GM12892 (cell line): ENCODE results near the gene IL26.

Source experiments
- POLR2A ChIP-seq: IDR thresholded peaks from 2 replicates; pipeline ENCODE4 v1.6.1; 2011; ENCODE audit warnings: low read depth, low read length, control low read depth
- POLR2AphosphoS5 ChIP-seq: IDR thresholded peaks from 2 replicates; pipeline ENCODE4 v1.6.1; 2011; ENCODE audit warnings: low read depth, low read length, control low read depth
- TAF1 ChIP-seq: IDR thresholded peaks from 2 replicates; pipeline ENCODE4 v1.6.1; 2011; ENCODE audit warnings: low read depth, mild to moderate bottlenecking, control low read depth, low read length, borderline replicate concordance

DNA sequence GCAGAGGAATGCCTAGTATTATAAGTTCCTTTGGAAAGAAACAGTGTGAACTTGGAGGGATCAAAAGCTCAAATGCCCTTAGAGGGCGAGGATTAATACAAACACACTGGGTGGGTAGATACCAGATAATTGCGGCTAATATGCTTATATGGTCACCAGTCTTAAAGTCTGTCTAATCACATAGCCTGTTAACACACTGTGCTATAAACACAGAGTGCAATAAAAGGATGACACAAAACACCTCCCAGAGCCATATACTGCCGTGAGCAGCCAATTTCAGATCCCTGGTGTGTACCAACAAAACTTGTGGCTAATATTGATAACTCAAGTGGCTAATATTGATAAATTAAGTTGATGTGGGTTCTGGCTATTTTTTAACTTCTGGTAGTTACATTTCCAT is 1.7 kb upstream of the IL26 start:
- TF ChIP-seq POLR2A (no peak), POLR2AphosphoS5 (no peak), TAF1 (no peak)
